LHCN-M2 (cell line): Measurements from ENCODE around the gene TMEM239. TPM values are rescaled to one million over a fixed set of nuclear protein-coding genes. Genes with fewer than 3 reads are reported as not detected.
A peak's percentile ranks its signal among the peaks of the same experiment; 100 is the strongest.
"Not testable (repeated sequence)": the region's sequence is repeated elsewhere in the genome, so short reads cannot be mapped to it uniquely, and the experiment has no call there.

ENCODE experiments used
- DNase-seq: peaks from one replicate; pipeline ENCODE4 v3.0.0-alpha.2; 2012; ENCODE audit warnings: low read depth
- polyA plus RNA-seq: library from polyadenylated mRNA; unstranded; fragments of >200 nt; gene quantifications from one replicate; pipeline ENCODE4 v1.2.1, GENCODE V29; 2012; ENCODE audit warnings: missing spikeins
- total RNA-seq: library from RNA; depleted of rRNA; stranded (reverse); fragments of >200 nt; gene quantifications from 2 replicates; pipeline ENCODE4 v1.2.3, GENCODE V29; 2014; rRNA removed

The TMEM239 gene
- not detected in 2 replicates for total RNA-seq
- polyA plus RNA-seq = not detected

DNA sequence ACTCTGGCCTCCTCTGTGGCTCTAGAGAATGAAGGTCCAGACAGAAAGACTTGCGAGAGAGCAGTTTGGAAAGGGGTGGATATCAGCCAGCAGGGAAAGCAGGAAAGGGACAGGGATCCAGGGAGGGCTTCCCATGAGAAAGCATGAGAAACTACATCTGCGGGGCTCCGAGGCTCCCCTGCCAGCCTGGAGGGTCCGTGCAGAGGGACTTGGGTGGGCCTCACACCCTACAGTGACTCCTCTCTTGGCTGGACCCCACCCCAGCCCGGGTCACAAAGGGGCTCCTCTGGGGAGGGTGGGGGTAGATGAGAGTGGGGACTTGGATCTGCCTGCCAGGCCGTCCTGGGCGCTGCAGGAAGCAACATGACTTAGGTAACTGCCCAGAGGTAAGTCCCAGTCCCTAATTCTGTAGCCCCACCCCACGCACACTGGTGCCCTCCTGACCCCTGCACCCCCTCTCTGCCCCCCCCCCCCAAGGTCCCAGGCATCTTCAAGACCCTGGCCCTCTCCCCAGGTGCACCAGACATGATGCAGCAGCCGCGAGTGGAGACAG is at the start of gene TMEM239:
Gene TMEM239, plus strand, starts transcription at position 335 of the 553 bp plus-strand sequence. Its CDS starts 191 bp downstream, at position 526.
- no peak for DNase-seq

DNA sequence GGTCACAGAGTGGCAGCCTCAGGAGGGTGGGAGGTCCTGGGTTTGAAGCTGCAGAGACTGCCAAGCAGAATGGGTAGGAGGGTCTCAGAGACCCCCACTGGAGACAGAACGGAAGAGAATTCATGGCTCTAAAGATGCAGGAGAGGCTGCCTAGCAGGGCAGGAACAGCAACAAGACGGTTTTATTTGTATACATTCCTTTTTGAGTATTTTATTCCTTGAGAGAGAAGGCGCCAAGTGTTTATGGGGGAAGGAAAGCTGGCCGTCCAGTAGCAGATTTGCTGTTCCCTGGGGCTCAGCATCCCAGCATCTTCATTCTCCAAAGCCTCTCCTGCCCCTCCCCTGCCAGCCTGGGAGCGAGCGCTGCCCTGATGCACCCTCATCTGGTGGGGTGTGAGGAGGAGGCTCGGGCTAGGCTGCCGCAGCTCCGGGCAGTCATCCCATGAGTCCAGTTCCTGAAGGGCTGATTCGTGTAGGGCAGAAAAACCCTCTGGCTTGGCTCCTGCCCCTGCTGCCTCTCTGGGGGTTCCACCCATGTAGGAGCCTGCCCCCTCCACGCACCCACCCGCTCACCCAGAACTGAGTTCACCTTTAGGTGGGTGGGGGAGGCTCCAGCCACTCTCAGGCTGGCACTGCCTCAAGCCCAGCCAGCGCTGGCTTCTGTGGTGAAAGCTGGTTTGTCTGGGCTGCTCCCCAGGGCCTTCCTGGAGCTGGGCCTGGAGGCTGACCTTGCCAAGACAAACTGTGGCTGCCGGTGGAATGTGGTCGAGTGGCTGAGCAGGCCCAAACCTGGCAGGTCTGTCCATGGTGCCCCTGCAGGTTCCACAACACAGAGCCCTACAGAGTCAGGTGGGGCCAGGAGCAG is 48.2 kb upstream of the TMEM239 start:
- DNase-seq = peak; percentile 30

DNA sequence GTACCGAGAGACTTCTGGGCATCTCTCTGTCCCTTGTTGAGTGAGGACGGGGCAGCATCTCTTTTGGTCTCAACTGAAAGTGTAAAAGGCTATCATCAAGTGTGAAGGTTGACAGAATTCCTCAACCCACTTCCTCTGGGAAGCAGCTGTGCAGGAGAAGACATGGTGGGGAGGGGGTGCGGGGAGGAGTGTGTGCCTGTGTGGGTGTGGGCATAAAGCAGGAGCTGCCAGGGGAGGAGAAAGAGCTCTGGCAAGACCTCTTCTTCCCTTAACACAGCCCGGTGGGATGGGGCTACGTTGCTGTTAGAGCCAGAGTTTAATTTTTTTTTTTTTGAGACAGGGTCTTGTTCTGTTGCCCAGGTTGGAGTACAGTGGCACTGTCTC is 47.5 kb upstream of the TMEM239 start:
- no peak for DNase-seq

DNA sequence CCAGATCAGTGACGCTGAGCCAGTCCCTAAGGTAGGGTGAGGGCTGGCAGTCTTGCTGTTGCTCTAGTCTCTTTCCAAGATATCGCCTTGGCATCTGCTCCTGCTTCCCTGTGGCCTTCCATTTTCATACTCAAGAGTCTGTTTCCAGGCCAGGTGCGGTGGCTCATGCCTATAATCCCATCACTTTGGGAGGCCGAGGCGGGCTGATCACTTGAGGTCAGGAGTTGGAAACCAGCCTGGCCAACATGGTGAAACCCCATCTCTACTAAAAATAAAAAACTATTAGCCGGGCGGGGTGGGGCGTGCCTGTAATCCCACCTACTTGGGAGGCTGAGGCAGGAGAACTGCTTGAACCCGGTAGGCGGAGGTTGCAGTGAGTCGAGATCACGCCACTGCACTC is 46.1 kb upstream of the TMEM239 start:
- DNase-seq = not testable (repeated sequence)

DNA sequence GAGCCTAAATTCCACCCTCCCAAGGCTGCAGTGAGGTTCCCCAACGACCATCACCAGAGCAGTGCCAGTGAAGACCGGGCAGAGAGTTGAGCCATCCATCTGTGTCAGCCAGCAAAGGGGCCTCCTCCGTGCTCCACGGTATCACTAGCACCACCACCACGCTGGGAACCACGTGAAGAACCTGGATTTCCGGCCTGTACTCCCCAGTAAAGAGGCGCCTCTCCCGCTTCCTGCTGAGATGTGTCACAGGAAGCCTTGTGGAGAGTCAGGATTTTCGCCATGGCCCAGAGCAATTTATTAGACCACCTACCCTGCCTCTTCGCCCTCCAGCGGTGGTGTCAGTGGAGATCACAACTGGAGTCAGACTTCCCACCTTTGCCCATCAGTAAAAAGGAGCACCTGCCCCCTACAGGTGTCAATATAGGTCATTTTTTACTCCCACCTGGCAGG is 44.5 kb upstream of the TMEM239 start:
- no peak for DNase-seq

DNA sequence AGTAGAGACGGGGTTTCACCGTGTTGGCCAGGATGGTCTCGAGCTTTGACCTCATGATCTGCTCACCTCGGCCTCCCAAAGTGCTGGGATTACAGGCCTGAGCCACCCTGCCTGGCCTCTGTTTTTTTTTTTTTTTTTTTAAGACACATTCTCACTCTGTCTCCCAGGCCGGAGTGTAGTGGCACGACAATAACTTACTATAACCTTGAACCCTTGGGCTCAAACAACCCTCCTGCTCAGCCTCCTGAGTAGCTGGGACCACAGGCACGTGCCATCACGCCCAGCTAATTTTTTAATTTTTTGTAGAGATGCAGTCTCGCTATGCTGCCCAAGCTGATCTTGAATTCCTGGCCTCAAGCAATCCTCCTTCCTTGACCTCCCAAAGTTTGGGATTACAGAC is 42.4 kb upstream of the TMEM239 start:
- DNase-seq = no peak

DNA sequence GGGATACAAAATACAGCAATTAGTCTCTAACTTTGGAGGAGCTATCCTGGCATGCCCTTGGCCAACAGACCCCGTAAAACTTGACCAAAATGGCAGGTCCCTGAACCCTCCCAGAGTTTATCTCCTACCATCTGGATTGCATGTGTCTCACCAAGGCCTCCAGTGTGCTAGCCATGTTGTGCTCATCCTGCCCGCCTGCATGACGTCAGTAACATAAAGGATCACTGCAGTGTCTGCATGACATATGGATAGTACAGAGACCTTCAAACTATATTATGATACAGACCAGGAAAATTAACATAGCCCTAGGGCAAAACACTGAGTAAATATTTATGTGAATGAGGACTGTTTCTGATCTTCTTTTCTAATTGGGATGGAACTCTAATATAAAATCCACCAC is 41.0 kb upstream of the TMEM239 start:
- no peak for DNase-seq

DNA sequence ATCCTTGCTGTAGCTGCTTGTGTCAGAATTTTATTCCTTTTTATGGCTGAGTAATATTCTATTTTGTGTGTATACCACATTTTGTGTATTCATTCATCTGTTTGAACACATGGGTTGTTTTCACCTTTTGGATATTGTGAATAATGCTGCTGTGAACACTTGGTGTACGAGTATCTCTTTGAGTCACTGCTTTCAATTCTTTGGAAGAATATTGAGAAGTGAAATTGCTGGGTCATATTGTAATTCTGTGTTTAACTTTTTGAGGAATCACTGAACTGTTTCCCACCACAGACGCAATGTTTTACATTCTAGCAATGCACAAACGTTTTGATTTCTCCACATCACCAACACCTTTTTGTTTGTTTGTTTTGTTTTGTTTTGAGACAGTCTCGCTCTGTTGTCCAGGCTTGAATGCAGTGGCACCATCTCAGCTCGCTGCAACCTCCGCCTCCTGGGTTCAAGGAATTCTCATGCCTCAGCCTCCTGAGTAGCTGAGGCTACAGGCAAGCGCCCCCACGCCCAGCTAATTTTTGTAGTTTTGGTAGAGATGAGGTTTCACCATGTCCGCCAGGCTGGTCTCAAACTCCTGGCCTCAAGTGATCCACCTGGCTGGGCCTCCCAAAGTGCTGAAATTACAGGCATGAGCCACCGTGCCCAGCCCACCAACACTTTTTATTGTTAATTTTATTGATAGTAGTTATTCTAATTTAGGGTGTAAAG is 37.4 kb upstream of the TMEM239 start:
- no peak for DNase-seq

DNA sequence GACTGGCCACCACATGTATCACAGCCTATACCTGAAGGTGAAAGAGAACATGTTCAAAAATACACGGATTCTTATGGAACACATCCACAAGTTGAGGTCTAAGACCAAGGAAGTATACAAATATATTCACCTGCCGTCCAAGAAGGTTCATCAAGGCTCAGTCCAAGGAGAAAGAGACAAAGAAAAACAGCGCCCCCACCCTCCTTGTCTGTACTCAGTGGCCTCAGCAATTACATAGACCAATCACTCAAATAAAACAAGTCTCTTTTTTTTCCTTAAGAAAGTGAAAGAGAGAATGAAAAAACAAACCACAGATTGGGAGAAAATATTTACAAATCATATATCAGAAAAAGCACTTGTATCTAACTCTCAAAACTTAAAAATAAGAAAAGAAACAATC is 35.2 kb upstream of the TMEM239 start:
- DNase-seq = no peak

DNA sequence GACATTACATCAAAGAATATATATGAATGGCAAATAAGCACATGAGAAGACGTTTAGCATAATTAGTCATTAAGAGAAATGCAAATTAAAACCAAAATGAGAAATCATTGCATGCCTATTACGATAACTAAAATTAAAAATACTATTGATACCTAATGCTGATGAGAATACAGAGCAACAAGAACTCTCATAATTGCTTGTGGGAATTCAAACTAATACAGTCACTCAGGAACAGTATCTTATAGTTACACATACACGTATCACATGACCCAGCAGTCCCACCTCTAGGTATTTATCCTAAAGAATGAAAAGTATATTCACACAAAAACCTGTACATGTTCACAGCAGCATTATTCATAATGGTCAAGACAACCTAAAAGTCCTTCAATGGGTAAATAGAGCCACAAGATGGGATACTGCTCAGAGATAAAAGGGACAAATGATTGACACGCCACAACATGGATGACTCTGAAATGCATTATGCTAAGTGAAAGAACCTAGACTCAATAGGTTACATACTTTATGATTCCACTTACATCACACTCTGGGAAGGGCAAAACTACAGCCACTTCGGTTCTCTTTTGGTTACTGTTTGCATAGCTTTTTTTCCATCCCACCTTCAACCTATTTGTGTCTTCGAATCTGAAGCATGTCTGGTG is 32.1 kb upstream of the TMEM239 start:
- no peak for DNase-seq

DNA sequence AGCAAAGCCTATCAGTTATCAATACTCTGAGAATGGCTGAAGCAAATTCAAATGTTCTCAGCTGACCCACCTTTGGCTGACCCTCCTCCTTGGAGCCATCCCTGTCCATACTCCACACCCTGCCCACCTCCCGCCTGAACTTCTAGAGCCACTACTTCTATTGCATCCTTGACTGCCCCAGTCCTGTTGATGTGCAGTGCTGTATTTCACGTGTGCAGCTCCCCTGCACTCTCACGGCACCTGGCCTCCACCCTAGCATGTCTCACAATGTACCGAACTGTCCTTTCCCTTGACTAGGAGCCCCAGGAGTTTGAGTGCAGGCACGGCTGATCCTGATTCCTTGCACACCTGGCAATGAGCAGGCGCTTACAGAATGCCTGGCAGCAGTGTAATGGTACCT is 22.7 kb upstream of the TMEM239 start:
- no peak for DNase-seq

DNA sequence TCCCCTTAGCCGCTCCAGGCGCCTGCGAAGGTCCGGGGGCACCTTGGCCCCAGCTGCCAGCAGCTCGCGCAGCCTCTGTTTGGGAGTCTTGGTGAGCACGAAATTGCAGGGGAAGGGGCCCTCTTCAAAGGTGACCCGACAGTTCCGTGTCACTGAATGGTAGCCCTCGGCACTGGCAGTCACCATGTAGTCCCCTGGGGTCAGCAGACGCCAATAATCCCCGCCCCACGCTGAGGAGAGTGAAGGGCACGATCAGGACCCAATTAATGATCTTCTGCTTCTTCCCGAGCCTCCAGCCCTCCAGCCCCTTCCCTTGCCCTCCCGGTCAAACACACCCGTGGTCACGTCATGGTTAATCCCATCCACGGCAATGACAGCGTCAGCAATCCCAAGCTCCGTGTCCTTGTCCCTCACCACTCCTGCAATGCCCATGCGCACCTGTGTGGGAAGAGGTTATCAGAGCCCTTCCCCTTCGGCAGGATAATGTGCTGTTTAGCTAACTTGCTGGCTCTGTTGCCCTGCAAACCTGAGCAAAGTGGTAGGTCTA is 21.9 kb upstream of the TMEM239 start:
- DNase-seq = no peak

DNA sequence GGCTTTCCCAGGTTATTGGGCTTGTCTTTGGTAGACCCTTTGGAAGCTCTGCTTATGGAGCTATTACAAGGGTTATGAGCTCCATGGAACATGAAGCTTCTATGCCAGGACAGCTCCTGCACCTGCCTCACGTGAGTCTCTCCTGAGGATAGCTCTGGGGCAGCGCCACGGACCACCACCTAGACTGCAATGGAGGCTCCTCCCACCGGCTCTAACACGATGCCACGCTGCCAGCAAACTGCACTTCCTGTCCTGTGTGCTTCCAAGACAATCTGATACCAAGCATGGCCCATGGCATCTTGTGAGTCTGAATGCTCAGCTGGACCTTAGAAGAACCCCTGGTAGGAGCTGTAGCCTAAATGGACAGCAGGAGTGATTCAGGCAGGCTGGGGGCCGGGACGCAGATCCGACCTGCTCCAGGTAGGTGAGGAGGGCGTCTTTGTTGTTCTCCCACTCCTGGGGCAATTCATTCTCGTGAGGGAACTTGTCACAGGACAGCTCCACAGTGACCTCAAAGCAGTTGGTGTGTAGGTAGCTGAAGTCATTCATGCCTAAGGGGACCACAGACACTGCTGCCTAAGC is 21.2 kb upstream of the TMEM239 start:
- DNase-seq = no peak

DNA sequence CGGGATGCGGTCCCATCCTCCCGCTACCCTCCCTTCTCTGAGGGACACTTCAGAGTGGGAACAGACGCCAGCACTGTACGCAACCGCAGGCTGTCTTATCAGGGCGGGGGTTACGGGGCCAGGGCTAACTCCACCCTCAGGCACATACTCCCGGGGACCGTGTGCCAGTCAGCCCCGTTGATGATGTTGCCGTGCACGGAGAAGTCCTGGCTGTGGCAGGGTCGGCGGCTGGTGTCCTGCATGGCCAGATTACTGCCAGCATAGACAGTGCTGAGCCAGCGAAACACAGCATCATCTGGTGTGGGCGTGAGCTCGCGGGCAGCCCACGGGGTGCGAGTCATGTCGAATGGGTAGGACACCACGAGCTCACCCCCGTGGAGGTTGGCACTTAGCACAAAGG is 20.7 kb upstream of the TMEM239 start:
- DNase-seq = no peak

DNA sequence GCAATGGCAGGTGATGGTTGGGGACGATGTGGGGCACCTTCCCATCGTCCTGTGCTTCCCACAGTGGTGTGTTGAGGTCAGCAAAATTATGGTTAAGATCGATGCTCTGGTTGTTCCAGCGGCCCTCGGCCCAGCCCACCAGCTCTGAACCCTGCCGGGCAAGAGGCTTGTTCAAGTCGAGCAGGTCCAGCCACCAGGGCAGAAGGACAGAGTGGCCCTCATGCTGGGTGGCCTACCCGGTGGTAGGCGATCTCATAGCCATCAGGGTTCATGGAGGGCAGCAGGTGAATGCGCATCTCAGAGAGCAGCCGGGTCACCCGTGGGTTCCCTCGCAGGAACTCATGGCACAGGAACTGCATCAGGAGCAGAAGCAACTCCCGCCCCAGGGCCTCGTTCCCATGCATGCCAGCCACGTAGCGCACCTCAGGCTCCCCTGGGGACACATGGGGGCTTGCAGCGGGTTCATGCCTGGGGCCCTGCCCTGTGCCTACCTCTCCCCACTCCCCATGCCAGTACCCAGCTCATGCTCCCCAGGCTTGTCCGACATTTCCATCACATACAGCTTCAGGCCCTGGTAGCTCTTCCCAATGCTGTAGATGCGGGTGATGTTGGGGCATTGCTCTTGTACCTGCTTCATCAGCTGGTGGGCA is 20.0 kb upstream of the TMEM239 start:
- no peak for DNase-seq

DNA sequence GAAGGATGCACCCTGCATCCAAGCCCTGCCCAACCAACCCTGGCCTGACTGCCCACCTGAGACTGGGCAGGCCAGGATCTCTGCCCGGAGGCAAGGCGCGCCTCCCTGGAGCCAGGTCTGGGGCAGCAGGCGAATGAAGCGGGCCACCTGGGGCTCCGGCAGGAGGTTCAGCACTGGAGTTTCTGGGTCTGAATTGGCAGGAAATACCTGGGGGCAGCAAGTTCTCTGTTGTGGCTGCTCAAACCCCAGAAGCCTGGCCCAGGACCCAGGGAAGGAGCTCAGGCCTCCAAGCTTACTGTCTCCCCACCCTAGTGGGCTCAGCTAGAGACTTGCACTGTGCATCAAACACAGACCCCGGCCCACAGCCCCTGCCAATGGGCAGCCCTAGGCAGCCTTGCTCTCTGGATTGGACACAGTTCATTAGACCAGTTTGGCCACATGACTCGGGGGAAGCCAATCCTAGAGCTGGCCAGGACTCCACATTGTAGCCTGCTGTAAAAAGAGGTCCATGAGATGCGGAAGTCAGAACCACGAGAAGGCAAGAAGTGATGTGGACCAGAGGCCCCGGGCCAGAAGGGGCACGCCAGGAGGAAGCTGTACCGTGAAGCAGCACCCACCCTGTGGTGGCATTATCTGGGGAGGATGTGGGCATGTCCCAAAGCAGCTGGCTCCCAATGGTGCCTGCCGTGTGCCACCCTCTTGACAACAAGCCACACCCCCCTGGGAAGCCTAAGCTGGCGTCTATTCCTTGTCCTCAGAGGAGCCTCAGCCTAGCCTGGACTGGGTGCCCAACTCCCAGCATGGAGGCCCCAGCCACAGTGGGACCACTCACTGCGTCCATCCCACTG is 18.8 kb upstream of the TMEM239 start:
- DNase-seq = no peak

DNA sequence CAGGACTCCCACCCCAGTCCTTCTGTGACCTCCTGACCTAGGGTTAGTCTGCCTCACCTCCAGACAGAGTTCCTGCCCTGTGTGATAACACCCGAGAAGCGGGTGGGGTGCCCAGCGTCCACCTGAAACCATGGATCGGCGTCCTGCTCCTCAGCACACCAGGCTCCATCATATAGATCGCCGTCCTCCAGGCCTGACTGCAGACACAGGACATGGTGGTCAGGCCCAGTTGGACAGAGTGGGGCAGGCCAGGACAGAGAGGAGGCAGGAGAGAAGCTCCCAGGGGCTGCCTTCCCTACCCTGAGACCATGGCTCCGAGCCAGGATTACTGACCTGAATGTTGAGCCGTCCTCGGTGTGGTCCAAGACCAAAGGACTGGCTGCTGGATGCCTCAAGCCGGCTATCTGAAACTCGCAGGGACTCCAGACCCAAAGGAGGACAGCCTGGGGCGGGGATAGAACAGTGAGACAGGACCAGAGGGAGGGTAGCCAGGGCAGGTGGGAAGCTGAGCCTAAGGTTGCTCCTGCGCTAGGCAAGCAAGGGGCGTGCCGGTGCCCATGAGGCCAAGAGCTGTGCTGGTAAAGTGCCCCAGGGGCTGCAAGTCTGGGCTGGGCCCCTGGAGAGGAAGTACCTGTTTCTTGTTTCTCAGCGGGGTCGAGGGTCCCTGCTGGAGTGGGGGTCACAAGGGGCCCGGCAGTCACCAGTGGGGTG is 17.9 kb upstream of the TMEM239 start:
- no peak for DNase-seq

DNA sequence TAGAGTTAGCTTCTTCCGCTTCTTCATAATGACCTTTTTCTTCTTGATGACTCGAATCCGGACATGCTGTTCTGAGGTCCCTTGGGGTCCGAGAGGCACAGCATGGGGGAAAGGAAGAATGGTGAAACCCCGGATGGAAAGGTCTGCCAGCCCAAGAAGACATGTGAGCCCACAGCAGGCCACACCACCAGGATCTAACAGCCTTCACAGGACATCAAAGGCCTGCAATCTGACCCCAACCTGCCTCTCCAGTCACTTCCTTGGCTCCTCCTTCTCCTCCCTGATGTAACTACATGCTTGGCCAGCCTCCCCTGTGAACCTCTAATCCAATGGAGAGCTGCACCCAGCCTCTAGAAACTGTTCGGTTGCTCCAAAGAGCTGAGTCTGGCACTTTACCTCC is 17.4 kb upstream of the TMEM239 start:
- no peak for DNase-seq

DNA sequence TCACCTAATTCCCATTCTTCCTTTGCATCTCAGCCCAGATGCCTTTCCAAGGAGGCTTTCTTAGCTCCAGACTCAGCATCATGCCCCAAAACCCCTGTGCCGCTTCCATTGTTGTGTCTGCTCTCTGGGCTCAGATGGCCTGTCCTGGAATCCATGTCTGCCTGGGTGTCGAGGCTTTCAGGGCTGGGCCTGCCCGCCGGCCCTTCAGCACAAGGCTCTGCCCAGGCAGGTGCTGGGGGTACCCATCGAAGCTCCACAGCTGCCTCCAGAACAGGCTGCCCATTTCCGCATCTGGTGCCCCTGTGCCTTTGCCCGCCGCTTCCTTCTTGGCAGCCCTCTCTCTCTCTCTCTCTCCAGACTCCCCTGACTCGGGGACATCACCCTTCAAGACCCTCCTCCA is 16.9 kb upstream of the TMEM239 start:
- no peak for DNase-seq
